VCaP (cell line): ENCODE results near the gene RBM22.

Experiments
- H3K27ac ChIP-seq: fragments of 450-650 bp; 2 replicates; pipeline ENCODE4 v1.5.1; 2017
- TF ChIP-seq, protein P1 (sequence below): fragments of 450-650 bp; conservative IDR thresholded peaks from 2 replicates; pipeline ENCODE4 v1.5.1; 2017; ENCODE audit warnings: mild to moderate bottlenecking, moderate library complexity

The RBM22 gene

DNA sequence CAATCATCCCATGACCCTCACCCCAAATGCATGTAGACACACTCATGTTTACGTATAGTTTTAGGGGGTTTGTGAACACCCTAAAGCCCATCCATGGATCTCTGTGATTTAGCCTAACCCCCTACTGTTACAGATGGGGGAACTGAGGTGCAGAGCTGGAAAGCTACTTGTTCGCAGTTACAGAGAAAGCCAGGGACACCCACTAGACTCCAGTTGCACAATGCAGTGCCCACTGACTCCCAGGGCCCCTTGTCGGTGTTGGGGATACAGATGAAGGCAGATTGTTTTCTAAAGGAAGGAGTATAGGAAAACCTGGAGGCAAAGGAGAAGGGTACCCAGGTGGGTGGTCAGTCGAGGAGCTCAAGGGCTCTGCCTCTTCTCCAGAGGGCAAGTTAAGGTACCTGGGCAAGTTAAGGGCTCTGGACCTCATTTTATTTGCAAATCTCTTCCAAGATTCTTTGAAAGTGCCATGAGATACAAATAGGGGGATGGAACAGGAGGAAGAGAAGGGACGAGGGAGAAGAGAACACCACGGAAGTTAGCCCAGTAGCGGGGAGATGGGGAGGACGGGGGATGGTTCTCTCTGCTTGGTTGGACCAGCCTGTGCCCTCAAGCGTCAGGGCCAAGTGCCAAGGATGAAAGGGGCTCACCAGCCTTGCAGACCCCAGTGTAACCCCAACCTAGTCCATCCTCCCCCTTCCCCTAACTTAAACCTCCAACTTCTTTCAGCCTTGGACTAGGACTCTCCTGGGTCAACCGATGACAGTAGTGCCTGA is 38.9 kb downstream of the RBM22 start:
- TF ChIP-seq, protein P1, sequence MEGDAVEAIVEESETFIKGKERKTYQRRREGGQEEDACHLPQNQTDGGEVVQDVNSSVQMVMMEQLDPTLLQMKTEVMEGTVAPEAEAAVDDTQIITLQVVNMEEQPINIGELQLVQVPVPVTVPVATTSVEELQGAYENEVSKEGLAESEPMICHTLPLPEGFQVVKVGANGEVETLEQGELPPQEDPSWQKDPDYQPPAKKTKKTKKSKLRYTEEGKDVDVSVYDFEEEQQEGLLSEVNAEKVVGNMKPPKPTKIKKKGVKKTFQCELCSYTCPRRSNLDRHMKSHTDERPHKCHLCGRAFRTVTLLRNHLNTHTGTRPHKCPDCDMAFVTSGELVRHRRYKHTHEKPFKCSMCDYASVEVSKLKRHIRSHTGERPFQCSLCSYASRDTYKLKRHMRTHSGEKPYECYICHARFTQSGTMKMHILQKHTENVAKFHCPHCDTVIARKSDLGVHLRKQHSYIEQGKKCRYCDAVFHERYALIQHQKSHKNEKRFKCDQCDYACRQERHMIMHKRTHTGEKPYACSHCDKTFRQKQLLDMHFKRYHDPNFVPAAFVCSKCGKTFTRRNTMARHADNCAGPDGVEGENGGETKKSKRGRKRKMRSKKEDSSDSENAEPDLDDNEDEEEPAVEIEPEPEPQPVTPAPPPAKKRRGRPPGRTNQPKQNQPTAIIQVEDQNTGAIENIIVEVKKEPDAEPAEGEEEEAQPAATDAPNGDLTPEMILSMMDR: no peak
- H3K27ac ChIP-seq: no peak overlapping the region

DNA sequence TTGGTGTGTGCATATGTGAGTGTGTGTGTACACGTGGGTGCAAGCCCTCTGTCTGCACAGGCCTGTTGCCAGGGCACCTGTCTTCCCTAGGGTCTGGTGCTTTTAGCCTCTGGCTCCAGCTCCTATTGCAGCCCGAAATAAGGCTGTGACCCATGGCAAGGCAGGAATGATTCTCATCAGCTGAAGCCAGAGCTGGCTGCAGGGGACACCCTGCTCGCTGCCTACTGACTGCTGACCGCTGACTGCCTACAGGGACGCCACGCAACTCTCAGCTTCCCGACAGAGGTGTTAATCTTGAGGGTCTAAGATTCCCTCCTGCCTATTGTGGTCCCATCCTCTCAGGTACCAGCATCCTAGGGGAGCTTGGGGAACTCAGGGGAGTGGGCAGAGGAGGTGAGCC is 39.8 kb downstream of the RBM22 start, which contains the start of gene MYOZ3:
TSS of gene MYOZ3 (plus strand) at position 166 of the 400 bp plus-strand sequence. CDS start 1,691 bp downstream, outside the sequence.
- TF ChIP-seq, protein P1: no peak

DNA sequence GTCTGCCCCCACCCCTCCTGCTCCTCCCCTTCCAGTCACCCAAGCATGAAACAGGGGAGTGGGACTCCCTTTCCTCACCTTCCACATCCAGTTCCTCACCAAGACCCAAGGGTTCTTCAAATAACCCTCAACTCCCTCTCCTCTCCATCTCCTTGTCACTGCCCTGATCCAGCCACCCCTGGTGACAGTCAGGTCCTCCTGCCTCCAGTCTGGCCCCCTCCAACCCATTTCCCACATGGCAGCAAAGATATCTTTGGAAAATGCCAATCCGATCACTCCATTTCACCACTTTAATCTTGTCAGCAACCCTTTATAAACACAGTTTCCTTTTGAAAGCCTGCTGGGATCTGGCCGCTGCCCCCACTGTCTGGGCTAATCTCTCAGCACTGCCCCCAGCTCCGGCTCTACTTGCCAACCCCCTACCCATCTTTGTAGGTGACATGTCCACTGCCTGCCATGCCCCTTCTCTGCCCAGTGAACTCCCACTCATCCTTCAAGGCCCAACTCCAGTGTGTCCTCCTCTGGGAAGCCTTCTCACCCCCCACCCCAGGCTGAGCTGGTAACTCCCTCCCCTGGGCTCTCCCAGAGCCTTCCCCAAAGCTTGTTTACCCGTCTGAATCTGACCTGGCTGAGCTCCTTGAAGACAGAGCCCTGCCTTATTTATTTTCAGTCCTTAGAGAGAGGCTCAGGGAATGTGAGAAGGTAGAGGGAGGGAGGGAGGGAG is 40.6 kb downstream of the RBM22 start:
- TF ChIP-seq, protein P1: no peak

More for the DNA sequence above, 39.8 kb downstream of the RBM22 start, which contains the start of gene MYOZ3:
- H3K27ac ChIP-seq: no peak within 1 kb of the TSS

DNA sequence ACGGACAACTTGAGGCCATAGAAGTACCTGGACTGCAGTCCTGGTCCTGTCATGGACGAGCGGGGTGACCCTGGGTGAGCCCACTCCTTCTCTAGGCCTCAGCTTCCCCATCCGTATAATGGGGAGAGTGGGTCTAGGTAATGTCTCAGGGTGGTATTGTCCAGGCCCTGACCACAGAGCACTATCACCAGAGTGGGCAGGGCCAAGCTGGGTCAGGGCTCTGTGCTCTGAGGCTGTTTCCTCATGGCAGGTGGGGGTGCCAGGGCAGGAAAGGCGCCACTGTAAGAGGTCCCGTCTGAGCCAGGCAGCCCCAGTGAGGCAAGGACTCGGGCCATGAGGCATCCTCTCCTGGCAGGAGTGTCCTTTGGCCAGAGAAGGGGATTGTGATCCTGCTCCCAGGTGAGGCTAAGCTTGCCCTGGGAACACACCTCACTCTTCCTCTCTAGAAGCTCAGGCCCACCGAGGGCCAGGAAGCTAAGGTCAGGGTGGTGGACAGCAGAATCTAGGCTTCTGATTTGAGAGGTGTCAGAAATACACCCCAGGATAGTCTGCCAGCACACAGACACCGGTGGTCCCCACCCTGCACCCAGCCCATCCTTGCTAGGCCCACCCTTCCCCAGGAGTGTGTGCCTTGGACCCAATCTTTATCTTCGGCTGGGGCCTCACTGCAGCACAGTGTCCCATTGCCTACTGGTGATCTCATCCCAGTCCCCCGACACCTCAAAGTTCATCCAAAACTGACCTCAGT is 41.3 kb downstream of the RBM22 start:
- TF ChIP-seq, protein P1: no peak
- H3K27ac ChIP-seq: no peak overlapping the region

More for the DNA sequence above, 40.6 kb downstream of the RBM22 start:
- no peak overlapping the region for H3K27ac ChIP-seq

DNA sequence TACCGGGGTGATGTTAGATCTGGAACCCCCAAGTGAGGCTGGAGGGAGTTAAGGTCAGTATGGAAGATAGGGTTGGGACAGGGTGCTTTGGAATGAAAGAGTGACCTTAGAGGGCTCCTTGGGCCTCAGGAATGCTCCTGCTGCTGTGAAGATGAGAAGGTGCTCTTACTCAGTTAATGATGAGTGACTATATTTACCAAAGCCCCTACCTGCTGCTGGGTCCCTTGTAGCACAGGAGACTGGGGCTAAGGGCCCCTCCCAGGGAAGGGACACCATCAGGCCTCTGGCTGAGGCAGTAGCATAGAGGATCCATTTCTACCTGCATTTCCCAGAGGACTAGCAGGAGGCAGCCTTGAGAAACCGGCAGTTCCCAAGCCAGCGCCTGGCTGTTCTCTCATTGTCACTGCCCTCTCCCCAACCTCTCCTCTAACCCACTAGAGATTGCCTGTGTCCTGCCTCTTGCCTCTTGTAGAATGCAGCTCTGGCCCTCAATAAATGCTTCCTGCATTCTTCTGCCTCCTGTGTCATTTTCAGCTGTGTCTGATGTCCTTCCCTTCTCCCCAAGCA is 42.1 kb downstream of the RBM22 start:
- TF ChIP-seq, protein P1: no peak
- H3K27ac ChIP-seq: no peak overlapping the region

DNA sequence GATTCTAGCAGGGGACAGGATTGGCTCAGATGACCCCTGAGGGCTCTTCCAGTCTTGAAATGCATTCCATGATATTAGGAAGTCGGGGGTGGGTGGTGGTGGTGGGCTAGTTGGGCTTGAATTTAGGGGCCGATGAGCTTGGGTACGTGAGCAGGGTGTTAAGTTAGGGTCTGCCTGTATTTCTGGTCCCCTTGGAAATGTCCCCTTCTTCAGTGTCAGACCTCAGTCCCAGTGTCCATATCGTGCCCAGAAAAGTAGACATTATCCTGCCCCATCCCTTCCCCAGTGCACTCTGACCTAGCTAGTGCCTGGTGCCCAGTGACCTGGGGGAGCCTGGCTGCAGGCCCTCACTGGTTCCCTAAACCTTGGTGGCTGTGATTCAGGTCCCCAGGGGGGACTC is 42.7 kb downstream of the RBM22 start:
- H3K27ac ChIP-seq: no peak overlapping the region
- TF ChIP-seq, protein P1: no peak
